Fibroblast of lung (primary cell): Measurements from ENCODE around the gene MEF2D. TPM values are rescaled to one million over a fixed set of nuclear protein-coding genes. Genes with fewer than 3 reads are reported as not detected.

Experiments used
- DNase-seq, 2 donors: peaks; one replicate each; pipeline versions ENCODE4 v3.0.0 to v3.0.0-alpha.2; 2010; ENCODE audit warnings: low read depth in 2 of 2
- H2AFZ ChIP-seq: 2 replicates; pipeline ENCODE4 v1.5.1; 2012; ENCODE audit warnings: low read length, control low read depth, inconsistent platforms
- H3K27ac ChIP-seq: 2 replicates; pipeline ENCODE4 v1.5.1; 2011; ENCODE audit warnings: low read length, control low read depth; ENCODE audit not compliant: insufficient read depth
- H3K27me3 ChIP-seq: 2 replicates; pipeline ENCODE4 v1.5.1; 2011; ENCODE audit warnings: mild to moderate bottlenecking, low read length; ENCODE audit not compliant: control insufficient read depth, insufficient read depth
- H3K36me3 ChIP-seq: 2 replicates; pipeline ENCODE4 v1.5.1; 2011; ENCODE audit warnings: low read length; ENCODE audit not compliant: control insufficient read depth, insufficient read depth
- H3K4me1 ChIP-seq: 2 replicates; pipeline ENCODE4 v1.5.1; 2011; ENCODE audit warnings: low read length; ENCODE audit not compliant: control insufficient read depth, insufficient read depth; ENCODE audit errors: extremely low read depth
- H3K4me2 ChIP-seq: 2 replicates; pipeline ENCODE4 v1.5.1; 2011; ENCODE audit warnings: low read length, control low read depth; ENCODE audit not compliant: insufficient read depth; ENCODE audit errors: extremely low read depth
- H3K4me3 ChIP-seq, 4 experiments: fragments of 200-600 bp in 1 of 4; sonication (generic) in 1 of 4; replicated peaks in 1 of 4; 2 replicates each; pipeline ENCODE4 v1.5.1; 2011 to 2016; ENCODE audit warnings: low read length in 4 of 4, low read depth in 3 of 4, mild to moderate bottlenecking in 3 of 4, control low read depth in 2 of 4, inconsistent platforms in 1 of 4, mixed read lengths in 1 of 4; ENCODE audit not compliant: insufficient read depth in 1 of 4; ENCODE audit errors: control extremely low read depth in 1 of 4
- H3K79me2 ChIP-seq: 2 replicates; pipeline ENCODE4 v1.5.1; 2012; ENCODE audit warnings: mild to moderate bottlenecking, low read length, inconsistent platforms; ENCODE audit not compliant: control insufficient read depth, insufficient read depth
- H3K9ac ChIP-seq: 2 replicates; pipeline ENCODE4 v1.5.1; 2011; ENCODE audit warnings: mild to moderate bottlenecking, low read length, control low read depth; ENCODE audit not compliant: insufficient read depth
- H3K9me3 ChIP-seq: 2 replicates; pipeline ENCODE4 v1.5.1; 2012; ENCODE audit warnings: low read depth, low read length; ENCODE audit not compliant: control insufficient read depth, insufficient read depth
- H4K20me1 ChIP-seq: 2 replicates; pipeline ENCODE4 v1.5.1; 2011; ENCODE audit warnings: low read length; ENCODE audit not compliant: control insufficient read depth, insufficient read depth; ENCODE audit errors: extremely low read depth
- EZH2 ChIP-seq: IDR thresholded peaks from 2 replicates; pipeline ENCODE4 v1.5.1; 2012; ENCODE audit warnings: low read length, control low read depth, mild to moderate bottlenecking; ENCODE audit errors: missing control alignments
- polyA plus RNA-seq, 2 donors: library from polyadenylated mRNA; depleted of rRNA in 1 of 2; stranded (reverse) in 1 of 2; unstranded in 1 of 2; fragments of >200 nt; gene quantifications; 2 replicates each; pipeline ENCODE4 v1.2.1, GENCODE V29; 2011 to 2012; ENCODE audit warnings: missing spikeins in 1 of 2
- total RNA-seq: library from RNA; depleted of rRNA; stranded (reverse); fragments of >200 nt; gene quantifications from 2 replicates; pipeline ENCODE4 v1.2.1, GENCODE V29; 2014
- TF ChIP-seq, protein P1 (sequence below), 2 donors: IDR thresholded peaks in 1 of 2; conservative IDR thresholded peaks in 1 of 2; 1 replicate in 1 of 2; 2 replicates in 1 of 2; pipeline ENCODE4 v1.5.1; 2011 to 2012; ENCODE audit warnings: low read length in 2 of 2, control low read depth in 1 of 2, inconsistent platforms in 1 of 2, low read depth in 1 of 2, mild to moderate bottlenecking in 1 of 2

MEF2D gene
- total and polyA plus RNA-seq, 2 donors (not counting 1 experiment from before 2014, with no cell fraction given), result 9.9 to 12.7 TPM

- no peak overlapping the region for H3K9ac ChIP-seq
- H4K20me1 ChIP-seq, result peaks cover 5% of the 10 kb centered on the region
- no peak overlapping the region for H3K4me2 ChIP-seq
- H3K79me2 ChIP-seq, result peaks cover 96% of the 10 kb centered on the region
- H3K4me1 ChIP-seq, result peaks cover 63% of the 10 kb centered on the region
- no peak for TF ChIP-seq EZH2
- TF ChIP-seq, protein P1, sequence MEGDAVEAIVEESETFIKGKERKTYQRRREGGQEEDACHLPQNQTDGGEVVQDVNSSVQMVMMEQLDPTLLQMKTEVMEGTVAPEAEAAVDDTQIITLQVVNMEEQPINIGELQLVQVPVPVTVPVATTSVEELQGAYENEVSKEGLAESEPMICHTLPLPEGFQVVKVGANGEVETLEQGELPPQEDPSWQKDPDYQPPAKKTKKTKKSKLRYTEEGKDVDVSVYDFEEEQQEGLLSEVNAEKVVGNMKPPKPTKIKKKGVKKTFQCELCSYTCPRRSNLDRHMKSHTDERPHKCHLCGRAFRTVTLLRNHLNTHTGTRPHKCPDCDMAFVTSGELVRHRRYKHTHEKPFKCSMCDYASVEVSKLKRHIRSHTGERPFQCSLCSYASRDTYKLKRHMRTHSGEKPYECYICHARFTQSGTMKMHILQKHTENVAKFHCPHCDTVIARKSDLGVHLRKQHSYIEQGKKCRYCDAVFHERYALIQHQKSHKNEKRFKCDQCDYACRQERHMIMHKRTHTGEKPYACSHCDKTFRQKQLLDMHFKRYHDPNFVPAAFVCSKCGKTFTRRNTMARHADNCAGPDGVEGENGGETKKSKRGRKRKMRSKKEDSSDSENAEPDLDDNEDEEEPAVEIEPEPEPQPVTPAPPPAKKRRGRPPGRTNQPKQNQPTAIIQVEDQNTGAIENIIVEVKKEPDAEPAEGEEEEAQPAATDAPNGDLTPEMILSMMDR (conservative IDR thresholded peaks at IDR 0.05 in 1 of 2, IDR thresholded peaks at IDR 0.05 in 1 of 2; ENCODE audit: low read depth in 1 of 2, low read length in 2 of 2), result no peak
- H3K27ac ChIP-seq, result no peak overlapping the region
- no peaks in the 10 kb centered on the region for H3K9me3 ChIP-seq
- H3K4me3 ChIP-seq, result no peak overlapping the region
- no peak for DNase-seq
- H3K36me3 ChIP-seq, result peaks cover 4% of the 10 kb centered on the region
- no peak overlapping the region for H2AFZ ChIP-seq
- H3K27me3 ChIP-seq, result no peaks in the 10 kb centered on the region
Measured at GRCh38 chr1:156493154-156493631, 7.4 kb downstream of the MEF2D start.

DNA sequence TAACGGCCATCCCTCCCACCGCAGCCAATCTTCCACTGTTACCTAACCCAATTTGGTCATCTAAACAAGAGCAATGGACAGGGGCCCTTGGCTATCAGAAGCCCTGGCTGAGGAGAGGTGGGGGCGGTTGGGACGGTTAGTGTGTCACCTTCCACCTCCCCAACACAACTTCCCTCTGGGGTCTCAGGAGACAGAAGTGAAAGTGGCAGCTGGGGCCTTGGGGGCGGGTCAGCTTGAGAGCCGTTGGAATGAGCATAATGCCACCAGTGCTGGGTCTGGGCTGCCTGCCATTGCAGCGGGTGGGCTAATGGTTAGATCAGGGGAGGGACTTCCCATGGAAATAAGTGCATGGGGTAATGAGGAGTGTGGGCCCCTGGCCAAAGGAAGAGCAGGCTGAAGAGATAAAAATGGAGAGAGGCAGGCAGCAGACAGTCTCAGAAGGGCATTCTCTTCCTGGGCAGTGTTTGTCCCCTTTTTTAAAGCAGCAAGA, 7.9 kb downstream of the MEF2D start:
- H3K9me3 ChIP-seq, result no peaks in the 10 kb centered on the region
- TF ChIP-seq EZH2, result no peak
- TF ChIP-seq, protein P1 (conservative IDR thresholded peaks at IDR 0.05 in 1 of 2, IDR thresholded peaks at IDR 0.05 in 1 of 2; ENCODE audit: low read depth in 1 of 2, low read length in 2 of 2), result no peak
- peaks cover 4% of the 10 kb centered on the region for H3K36me3 ChIP-seq
- H3K9ac ChIP-seq, result no peak overlapping the region
- H3K27ac ChIP-seq, result no peak overlapping the region
- peaks cover 95% of the 10 kb centered on the region for H3K79me2 ChIP-seq
- H3K4me1 ChIP-seq, result peaks cover 60% of the 10 kb centered on the region
- H3K4me2 ChIP-seq, result peak overlapping the region; percentile 3
- H4K20me1 ChIP-seq, result peaks cover 5% of the 10 kb centered on the region
- no peaks in the 10 kb centered on the region for H3K27me3 ChIP-seq
- H3K4me3 ChIP-seq, result no peak overlapping the region
- H2AFZ ChIP-seq, result no peak overlapping the region
- no peak for DNase-seq

GRCh38 chr1:156492013-156492590, 8.5 kb downstream of the MEF2D start:
- H3K4me2 ChIP-seq, result no peak overlapping the region
- peaks cover 2% of the 10 kb centered on the region for H3K36me3 ChIP-seq
- H3K27me3 ChIP-seq, result no peaks in the 10 kb centered on the region
- peaks cover 5% of the 10 kb centered on the region for H4K20me1 ChIP-seq
- no peaks in the 10 kb centered on the region for H3K9me3 ChIP-seq
- peaks cover 95% of the 10 kb centered on the region for H3K79me2 ChIP-seq
- H3K4me1 ChIP-seq, result peaks cover 55% of the 10 kb centered on the region
- H3K27ac ChIP-seq, result no peak overlapping the region
- H2AFZ ChIP-seq, result no peak overlapping the region
- TF ChIP-seq, protein P1 (conservative IDR thresholded peaks at IDR 0.05 in 1 of 2, IDR thresholded peaks at IDR 0.05 in 1 of 2; ENCODE audit: low read depth in 1 of 2, low read length in 2 of 2), result no peak
- no peak for TF ChIP-seq EZH2
- no peak overlapping the region for H3K4me3 ChIP-seq
- no peak for DNase-seq
- no peak overlapping the region for H3K9ac ChIP-seq
